ENCODE data around the gene SNAP25.
A peak's percentile ranks its signal among the peaks of the same experiment; 100 is the strongest.

Gene SNAP25

DNA sequence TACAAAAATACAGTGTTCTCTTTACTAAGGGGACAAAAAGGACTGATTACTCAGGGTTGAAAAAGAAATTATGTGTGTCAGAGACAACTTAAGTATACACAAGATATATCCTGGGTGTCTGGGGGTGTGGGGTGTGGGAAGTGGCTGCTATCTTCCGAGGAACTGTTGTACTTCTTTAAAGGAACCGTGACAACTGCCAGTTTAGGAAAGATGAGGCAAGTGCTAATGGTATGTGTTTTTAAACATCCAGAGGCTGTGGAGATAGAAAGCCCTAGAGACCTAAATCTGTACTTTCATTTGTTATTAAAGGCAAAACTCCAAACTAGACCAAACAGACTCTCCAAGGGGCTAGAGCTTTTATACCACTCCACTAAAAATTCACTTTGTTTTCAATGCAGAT lies 95.6 kb downstream of the SNAP25 start:
- Histone ChIP-seq H3K27ac (peak overlapping the region; percentile 59 to 73), H3K27me3 (no peaks in the 10 kb centered on the region), H3K36me3 (no peaks in the 10 kb centered on the region), H3K4me1 (peaks cover 0 to 38% (median 20%) of the 10 kb centered on the region in 4 donors), H3K9me3 (no peaks in the 10 kb centered on the region), H3K4me3 (peak overlapping the region in 1 of 2 donors; percentile 18)
- TF ChIP-seq, protein P1, sequence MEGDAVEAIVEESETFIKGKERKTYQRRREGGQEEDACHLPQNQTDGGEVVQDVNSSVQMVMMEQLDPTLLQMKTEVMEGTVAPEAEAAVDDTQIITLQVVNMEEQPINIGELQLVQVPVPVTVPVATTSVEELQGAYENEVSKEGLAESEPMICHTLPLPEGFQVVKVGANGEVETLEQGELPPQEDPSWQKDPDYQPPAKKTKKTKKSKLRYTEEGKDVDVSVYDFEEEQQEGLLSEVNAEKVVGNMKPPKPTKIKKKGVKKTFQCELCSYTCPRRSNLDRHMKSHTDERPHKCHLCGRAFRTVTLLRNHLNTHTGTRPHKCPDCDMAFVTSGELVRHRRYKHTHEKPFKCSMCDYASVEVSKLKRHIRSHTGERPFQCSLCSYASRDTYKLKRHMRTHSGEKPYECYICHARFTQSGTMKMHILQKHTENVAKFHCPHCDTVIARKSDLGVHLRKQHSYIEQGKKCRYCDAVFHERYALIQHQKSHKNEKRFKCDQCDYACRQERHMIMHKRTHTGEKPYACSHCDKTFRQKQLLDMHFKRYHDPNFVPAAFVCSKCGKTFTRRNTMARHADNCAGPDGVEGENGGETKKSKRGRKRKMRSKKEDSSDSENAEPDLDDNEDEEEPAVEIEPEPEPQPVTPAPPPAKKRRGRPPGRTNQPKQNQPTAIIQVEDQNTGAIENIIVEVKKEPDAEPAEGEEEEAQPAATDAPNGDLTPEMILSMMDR (IDR thresholded peaks at IDR 0.05), result no peak
- no peak for DNase-seq
- intact Hi-C loops (cut with DNase I; ENCODE audit: low total_unique reads), result no loop called here

DNA sequence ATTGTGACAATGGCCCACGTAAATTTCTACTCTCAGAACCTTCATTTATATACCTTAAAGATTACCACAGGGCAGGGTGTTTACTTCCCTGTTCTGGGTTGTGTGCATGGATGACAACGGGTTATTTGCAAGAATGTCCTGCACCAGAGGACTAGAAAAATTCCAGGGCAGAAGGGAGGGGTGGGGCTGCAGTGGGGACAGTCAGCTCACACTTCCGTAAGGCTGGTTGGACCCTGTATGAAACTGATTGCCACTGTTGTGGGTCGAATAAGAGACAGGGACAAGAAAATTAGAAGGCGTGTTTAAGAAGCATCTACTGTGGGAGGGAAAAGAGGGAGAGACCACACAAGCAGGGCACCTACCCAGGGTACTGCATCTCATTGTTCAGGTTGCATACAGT lies 96.5 kb downstream of the SNAP25 start:
- H3K4me1 ChIP-seq, result peaks cover 0 to 33% (median 19%) of the 10 kb centered on the region in 4 donors
- no peak for DNase-seq
- intact Hi-C loops (cut with DNase I; ENCODE audit: low total_unique reads), result no loop called here
- H3K27ac ChIP-seq, result peak overlapping the region in 1 of 2 donors; percentile 73
- H3K4me3 ChIP-seq, result no peak overlapping the region
- H3K9me3 ChIP-seq, result no peaks in the 10 kb centered on the region
- H3K36me3 ChIP-seq, result no peaks in the 10 kb centered on the region
- H3K27me3 ChIP-seq, result no peaks in the 10 kb centered on the region
- TF ChIP-seq, protein P1 (IDR thresholded peaks at IDR 0.05), result no peak

DNA sequence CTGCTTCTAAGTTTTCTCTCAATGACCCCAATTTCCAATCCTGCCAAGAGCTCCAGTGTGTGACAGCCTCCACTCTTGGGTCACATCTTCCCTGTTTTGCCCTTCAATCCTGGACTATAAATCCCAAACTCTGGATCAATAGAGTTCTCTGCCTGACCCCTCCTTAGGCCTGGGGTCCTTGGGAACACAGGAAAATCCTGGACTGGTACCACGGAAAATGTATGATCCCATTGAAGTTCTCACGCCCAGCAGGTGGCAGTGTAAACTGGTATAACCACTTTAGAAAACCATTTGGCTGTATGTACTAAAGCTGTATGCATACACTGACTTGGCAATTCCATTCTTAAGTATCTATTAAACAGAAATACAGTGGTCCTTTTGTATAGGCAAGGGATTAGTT lies 98.0 kb downstream of the SNAP25 start:
- Histone ChIP-seq H3K27ac (no peak overlapping the region), H3K4me3 (no peak overlapping the region), H3K4me1 (peaks cover 0 to 33% (median 19%) of the 10 kb centered on the region in 4 donors), H3K36me3 (no peaks in the 10 kb centered on the region), H3K27me3 (no peaks in the 10 kb centered on the region), H3K9me3 (no peaks in the 10 kb centered on the region)
- DNase-seq, result no peak
- TF ChIP-seq, protein P1 (IDR thresholded peaks at IDR 0.05), result no peak
- intact Hi-C loops (cut with DNase I; ENCODE audit: low total_unique reads), result no loop called here

DNA sequence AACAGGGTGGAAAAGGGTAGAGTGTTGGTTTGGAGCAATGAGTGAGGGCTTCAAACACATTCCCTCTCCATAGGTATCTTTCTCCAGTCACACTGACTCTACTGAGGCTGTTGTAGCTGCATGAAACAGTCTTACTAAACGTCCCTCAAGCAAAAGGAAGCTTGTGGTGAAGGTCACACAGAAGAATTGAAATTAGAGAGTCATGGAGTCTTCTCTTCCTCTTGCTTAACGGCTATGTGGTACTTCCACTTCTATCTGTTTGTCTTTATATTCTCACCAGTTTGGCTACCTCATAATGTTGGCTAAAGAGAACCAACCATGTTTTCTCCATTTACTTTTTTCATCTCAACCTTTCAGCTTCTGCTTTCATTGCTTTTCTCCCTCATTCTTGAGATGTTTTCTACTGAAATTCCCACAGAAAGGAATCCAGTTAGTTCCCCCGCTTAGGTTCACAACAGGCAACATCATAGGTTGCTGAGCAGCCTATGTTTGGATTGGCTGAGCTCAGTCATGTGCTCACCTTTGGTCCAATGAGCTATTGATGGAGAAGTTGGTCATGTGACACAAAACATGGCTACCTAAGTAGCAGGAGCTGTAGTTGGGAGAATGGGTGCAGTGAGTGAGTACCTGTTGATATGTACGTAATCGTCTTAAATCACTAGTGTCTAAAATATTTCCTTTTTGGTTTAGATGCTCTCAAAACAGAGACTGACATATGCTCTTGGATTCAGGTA lies 99.8 kb downstream of the SNAP25 start:
- no peak for DNase-seq
- TF ChIP-seq, protein P1 (IDR thresholded peaks at IDR 0.05), result no peak
- H3K27me3 ChIP-seq, result no peaks in the 10 kb centered on the region
- no peak overlapping the region for H3K27ac ChIP-seq
- H3K9me3 ChIP-seq, result no peaks in the 10 kb centered on the region
- intact Hi-C loops (cut with DNase I; ENCODE audit: low total_unique reads), result no loop called here
- H3K4me3 ChIP-seq, result no peak overlapping the region
- H3K4me1 ChIP-seq, result peaks cover 0 to 26% (median 14%) of the 10 kb centered on the region in 4 donors
- H3K36me3 ChIP-seq, result no peaks in the 10 kb centered on the region

DNA sequence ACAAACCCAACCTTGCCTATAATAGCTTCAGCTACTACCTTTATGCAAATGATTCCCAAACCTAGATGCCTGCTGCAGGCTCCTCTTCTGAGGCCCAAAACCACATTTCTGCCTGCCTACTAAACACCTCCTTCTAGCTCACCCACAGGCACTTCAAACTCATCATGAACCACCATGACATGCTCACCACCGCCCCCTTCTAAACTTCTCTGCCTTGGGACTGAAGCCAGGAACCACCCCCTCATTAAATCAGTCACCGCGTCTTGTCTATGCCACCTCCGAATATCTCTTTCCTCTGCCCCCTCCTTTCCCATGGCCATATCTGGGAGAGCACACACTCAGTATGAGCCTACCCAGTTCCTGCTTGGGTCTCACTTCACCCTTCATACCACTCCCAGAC lies 101.2 kb downstream of the SNAP25 start:
- Histone ChIP-seq H3K36me3 (no peaks in the 10 kb centered on the region), H3K9me3 (no peaks in the 10 kb centered on the region), H3K4me3 (no peak overlapping the region), H3K27ac (no peak overlapping the region), H3K4me1 (peaks cover 0 to 15% (median 5%) of the 10 kb centered on the region in 4 donors), H3K27me3 (no peaks in the 10 kb centered on the region)
- TF ChIP-seq, protein P1 (IDR thresholded peaks at IDR 0.05), result no peak
- no peak for DNase-seq
- intact Hi-C loops (cut with DNase I; ENCODE audit: low total_unique reads), result no loop called here
